ENCODE data around the gene SPRR1B.
"Not testable (repeated sequence)": the region's sequence is repeated elsewhere in the genome, so short reads cannot be mapped to it uniquely, and the experiment has no call there.

Gene SPRR1B, protein sequence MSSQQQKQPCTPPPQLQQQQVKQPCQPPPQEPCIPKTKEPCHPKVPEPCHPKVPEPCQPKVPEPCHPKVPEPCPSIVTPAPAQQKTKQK

DNA sequence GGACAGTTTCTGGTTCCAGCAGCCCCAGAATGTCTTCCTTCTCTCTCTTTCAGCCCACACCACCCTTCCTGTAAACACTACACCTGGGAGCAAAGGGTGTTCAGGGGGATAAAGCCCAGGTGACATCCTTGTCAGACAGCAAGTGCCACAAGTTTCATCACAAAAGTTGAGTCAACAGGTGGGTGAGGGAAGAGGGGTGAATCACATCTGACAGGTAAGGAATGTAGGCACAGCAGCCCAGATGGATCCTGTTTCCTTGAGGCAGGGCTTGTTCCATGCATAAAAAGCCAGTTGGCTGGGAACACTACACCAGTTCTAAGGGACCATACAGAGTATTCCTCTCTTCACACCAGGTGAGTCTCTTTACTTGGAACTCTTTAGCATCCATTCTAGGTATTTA, at the start of gene SPRR1B:
Gene SPRR1B (plus strand): TSS at position 309 of the 400 bp plus-strand sequence. CDS start 1,143 bp downstream, outside the sequence.
- no peak for DNase-seq (ENCODE audit: low read depth)

DNA sequence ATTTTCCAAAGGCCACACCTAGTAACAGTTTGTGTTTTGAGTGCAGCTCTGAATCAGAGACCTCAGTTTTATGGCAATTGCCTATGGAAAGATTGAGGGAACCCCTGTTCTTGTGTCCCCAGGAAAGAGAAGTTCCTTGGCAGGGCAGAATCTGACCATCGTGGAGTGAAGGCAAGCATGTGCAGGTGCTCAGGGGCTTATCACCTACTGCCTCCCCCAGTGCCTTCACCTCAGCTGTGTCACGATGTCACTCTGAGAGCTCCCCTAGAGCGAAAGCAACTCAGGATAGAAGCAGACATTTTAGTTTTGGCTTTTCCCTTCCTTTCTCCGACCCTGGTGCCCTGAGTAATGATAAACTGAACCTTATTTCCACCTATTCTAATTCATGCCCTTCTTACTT, 48.9 kb upstream of the SPRR1B start:
- no peak for DNase-seq (ENCODE audit: low read depth)

DNA sequence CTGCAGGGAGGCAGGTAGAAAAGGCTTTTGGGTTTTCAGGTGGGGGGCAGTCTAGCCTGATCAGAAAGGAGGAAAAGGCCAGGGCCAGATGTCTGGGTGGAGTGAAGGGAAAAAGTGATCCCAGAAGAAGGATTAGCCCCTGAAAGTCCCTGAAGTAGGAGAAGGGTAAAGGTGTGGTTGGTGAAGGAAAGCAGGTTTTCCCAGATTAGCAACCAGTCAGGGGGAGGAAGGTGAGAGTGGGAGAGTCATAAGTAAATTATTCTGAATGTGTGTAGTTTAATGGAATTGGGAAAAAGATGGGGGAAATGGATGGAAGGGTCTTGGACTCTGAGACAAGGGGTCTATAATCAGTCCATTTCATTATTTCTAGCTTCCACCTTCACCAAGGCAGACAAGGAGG, 47.8 kb upstream of the SPRR1B start:
- DNase-seq (ENCODE audit: low read depth), result no peak

DNA sequence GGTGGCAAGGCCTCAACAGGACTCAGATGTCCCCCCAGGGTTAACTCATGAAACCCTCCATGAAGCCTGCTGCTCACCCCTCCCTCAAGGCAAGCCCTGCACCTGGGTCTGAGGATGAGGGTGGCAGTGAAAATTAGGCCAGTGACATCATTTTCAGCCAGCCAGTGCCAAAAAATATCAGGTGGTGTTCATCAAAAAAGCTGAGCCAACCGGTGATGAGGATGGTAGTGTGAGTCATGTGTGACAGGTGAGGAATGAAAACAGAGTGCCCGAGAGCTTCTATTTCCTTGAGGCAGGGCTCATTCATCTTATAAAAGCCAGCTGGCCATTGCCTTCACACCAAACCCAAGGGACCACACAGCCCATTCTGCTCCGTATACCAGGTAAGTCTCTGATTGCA, 47.3 kb upstream of the SPRR1B start, which contains the start of gene SPRR1A:
Gene SPRR1A (plus strand): TSS at position 339 of the 400 bp plus-strand sequence. CDS start 1,150 bp downstream, outside the sequence.
- no peak for DNase-seq (ENCODE audit: low read depth)

DNA sequence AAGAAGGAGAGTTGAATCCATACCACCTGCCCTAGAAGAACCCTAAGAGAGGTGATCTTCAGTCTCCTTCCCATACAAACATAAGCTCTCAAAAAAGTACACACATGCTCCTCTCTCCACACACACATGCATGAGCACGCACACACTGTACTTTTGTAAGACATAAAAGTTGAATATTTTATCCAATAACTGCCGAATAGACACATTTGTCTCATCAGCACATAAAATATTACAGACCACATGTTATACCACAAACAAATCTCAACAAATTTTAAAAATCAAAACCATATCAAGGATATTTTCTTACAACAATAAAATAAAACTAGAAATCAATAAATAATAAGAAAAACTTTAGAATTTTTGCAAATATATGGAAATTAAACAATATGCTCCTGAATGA, 44.4 kb upstream of the SPRR1B start:
- DNase-seq (ENCODE audit: low read depth), result no peak

DNA sequence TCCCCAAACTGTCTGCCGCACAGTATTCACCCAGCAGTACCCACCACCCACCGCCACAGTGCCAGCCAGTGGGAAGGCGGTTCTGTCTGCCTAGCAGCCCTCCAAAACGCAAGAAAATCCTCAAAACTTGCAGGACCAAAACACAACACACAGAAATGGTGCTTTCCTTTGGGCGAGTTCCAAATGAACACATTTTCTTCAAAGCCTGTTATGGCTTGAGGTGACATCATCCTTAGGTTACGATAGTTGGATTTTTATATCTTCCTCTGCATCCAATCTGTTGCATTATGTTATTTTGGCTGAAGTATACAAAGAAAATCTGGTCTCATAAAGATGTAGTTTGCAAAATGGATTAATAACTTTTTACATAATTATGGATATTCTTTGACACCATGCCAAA, 37.8 kb upstream of the SPRR1B start:
- no peak for DNase-seq (ENCODE audit: low read depth)

DNA sequence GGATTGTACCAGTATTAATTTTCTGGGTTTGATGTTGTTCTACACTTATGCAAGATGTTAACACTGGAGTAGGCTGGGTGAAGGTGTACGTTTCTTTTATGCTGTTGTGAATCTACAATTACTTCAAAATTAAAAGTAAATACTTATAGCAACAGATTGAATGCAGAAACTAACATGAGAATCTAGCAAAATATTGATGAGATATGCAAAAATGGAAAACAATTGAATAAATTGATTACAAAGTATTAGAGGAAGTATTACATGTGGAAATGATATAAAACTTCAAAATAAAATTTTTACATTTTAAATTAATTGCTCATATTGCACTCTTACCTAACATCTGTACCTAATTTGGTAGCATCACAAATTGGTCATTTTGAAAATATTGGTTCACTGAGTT, 35.2 kb upstream of the SPRR1B start:
- no peak for DNase-seq (ENCODE audit: low read depth)

DNA sequence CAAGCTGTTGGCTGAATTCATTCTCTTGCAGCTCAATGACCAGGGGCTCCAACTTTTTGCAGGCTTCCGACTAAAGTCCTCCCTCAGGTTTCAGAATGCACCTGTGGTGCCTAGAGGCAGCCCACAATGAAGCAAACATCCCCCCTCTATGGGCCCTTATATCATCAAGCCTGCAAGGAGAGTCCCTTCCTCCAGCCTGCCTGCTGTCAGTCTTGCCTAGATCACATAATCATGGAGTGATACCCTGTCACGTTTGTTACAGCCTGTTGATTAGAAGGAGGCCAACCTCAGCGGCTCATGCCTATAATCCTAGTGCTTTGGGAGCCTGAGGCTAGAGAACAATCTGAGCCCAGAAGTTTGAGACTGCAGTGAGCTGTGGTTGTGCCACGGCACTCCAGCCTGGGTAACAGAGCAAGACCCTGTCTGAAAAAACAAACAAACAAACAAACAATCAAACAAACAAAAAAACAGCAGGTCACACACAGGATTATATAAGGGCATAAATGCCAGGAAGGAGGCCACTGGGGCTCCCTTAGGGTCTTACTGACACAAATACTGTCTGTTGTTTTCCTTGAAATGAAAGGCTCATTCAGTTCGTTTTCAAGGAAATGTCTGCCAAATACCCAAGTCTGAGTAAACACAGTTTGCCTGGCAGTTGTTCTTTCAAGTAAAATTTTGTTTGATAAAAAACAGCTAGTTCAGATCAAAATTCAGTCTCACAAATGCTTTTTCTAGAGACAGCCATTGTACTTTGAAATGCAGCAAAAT, 34.2 kb upstream of the SPRR1B start:
- DNase-seq (ENCODE audit: low read depth), result no peak

DNA sequence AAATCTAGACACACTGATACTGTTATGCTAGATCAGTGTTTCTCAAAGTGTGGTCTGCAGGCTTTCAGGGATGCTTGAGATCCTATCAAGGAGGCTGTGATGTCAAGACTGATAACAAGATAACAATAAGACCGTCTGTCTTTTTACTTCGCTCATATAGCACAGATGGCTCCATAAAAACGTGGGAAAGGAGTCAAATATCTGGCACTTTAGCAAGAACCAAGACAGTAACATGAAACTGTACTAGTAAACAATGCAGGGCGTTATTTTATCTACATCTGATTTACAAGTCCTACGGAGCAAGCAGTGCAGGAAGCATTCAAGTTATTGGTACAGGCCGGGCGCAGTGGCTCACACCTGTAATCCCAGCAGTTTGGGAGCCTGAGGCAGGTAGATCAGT, 33.1 kb upstream of the SPRR1B start:
- no peak for DNase-seq (ENCODE audit: low read depth)

DNA sequence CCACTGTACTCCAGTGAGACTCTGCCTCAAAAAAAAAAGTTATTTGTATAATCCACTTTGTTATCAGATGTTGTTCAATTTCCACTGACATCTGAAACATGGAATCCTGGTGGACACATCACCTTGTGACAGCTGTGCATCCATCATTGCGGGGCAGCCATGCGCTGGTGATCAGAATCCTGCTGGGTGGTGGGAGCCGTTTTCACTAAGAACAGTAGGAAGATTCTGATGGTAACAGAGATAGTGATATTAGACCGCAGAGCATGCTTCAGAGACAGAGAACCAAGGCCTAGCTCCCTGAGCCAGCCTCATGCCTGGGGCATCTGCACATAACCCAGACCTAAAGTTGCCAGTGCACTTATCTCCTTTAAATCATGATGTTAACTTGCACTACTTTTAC, 32.5 kb upstream of the SPRR1B start:
- no peak for DNase-seq (ENCODE audit: low read depth)

DNA sequence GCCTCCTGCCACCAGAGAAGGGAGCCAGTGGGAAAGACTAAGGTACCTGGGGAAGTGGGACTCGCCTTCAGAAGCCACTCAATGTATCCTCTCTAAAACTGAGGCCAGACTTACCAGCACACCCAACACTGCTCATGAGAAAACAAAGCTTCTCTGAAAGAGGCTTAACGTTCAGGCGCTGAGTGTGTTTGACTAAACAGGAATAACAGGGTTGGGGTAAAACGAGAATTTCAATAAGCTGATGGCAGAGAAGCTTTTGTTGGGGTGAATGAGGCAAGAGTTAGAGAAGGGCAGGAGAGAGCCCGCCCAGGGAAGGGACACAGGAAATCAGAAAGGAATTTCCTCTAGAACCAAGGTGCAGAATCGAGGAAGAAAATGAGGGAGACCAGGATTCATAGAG, 31.2 kb upstream of the SPRR1B start:
- no peak for DNase-seq (ENCODE audit: low read depth)

DNA sequence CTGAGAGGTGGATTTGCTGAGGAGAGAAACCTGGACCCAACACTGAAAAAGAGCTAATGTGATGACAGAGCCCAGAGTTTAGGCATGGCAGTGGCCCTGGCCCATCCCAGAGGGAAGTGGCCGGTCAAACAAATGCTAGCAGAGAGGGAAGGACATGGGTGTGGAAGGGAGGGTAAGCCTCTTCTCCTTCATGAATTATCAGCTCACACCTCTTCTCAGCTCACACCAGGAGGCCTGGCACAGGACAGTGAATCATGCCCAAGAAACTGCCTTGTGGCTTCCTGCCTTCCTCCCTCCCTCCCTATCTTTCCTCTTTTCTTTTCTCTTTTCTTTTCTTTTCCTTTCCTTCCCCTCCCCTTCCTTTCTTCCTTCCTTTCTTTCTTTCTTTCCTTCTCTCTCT, 30.7 kb upstream of the SPRR1B start:
- no peak for DNase-seq (ENCODE audit: low read depth)

DNA sequence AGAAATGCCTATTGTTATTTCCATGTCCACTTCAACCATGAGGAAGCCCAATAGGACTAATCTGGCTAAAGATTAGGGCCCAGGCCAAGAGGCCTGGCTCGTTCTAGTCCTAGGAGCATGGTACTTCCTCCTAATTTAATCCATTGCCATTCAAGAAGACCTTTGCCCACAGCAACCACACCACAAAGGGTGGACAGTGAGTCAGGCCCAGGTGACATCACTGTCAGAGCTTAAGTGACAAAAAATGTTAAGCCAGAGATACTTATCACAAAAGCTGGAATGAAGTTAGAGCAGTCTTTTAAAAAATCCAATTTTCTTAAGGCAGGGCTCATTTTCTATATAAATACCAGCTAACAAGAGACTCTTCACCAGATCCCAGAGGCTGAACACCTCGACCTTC, 29.6 kb upstream of the SPRR1B start, which contains the start of gene SPRR3:
Gene SPRR3 (plus strand): TSS at position 368 of the 400 bp plus-strand sequence. CDS start 1,272 bp downstream, outside the sequence.
- no peak for DNase-seq (ENCODE audit: low read depth)

DNA sequence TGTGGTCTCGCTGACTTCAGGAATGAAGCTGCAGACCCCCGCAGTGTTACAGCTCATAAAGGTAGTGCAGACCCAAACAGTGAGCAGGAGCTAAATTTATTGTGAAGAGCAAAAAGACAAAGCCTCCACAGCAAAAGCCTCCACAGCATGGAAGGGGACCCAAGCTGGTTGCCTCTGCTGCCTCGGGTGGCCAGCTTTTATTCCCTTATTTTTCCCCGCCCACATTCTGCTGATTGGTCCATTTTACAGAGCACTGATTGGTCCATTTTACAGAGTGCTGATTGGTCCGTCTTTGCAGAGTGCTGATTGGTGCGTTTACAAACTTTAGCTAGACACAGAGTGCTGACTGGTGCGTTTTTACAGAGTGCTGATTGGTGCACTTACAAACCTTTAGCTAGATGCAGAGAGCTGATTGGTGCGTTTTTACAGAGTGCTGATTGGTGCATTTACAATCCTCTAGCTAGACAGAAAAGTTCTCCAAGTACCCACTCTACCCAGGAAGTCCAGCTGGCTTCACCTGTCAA, 19.7 kb upstream of the SPRR1B start:
- not testable (repeated sequence) for DNase-seq (ENCODE audit: low read depth)

DNA sequence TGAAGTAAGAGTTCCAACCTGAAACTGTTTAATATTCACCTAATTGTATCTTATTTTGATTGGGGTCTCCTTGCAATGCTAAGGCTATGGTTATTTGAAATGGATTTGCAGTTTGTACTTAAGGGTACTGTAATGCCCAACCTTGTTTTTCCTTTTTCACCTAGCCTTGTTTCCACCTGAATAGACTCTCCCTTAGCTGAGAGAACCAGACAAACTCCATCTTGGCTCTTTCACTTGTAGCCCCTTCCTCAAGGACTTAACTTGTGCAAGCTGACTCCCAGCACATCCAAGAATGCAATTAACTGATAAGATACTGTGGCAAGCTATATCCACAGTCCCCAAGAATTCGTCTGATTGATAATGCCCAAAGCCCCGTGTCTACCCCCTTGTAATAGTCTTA, 9.2 kb upstream of the SPRR1B start:
- not testable (repeated sequence) for DNase-seq (ENCODE audit: low read depth)

DNA sequence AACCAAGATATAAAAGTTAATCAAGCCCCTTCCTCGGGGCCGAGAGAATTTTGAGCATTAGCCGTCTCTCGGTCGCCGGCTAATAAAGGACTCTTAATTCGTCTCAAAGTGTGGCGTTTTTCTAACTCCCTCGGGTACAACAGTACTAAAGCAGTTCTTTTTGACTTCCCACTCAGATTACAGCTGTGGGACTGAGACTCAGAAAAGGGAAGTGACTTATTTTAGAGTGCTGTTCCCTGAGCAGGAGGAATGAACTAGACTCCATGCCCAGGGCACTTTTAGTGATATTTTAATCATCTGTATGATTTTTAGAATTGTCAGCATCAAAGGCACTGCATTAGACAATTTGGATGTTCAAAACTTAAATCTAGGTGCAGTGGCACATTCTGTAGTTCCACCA, 8.7 kb upstream of the SPRR1B start:
- not testable (repeated sequence) for DNase-seq (ENCODE audit: low read depth)

DNA sequence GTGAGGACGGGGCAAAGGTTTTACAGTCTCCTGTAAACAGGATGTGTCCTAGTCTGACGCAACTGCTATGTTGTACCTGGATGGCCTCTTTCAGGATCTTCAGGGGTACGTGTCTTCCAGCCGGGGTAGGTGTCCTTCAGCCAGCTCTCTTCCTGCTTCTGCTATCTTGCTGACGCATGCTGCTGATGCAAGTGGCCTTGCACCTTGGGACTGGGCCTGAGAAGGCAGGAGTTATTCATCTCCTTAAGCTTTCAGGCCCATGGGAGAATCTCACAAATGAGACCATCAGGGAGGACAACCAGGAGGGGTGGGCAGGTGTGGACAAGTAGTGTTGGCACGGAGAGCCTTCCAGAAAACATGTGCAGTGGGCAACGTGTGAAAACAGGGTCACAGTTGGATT, 7.9 kb upstream of the SPRR1B start:
- no peak for DNase-seq (ENCODE audit: low read depth)

DNA sequence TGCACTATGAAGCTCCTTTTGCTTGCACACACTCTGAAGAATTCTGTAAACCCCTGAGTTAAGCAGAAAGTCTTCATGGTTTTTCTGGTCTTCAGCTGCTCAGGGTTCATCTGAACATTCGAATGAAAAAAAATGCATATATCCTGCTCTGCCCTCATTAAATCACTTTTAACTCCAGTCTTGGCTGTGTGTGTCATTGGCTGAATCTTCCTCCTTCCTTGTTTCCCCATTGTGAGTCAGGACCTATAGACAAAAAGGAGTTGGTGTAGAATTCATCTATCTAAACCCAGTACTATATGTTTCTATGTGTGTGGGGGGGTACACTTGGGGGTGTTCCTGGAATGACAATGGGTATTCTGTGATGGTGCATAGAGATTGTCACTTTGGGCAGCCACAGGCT, 6.6 kb upstream of the SPRR1B start:
- no peak for DNase-seq (ENCODE audit: low read depth)

DNA sequence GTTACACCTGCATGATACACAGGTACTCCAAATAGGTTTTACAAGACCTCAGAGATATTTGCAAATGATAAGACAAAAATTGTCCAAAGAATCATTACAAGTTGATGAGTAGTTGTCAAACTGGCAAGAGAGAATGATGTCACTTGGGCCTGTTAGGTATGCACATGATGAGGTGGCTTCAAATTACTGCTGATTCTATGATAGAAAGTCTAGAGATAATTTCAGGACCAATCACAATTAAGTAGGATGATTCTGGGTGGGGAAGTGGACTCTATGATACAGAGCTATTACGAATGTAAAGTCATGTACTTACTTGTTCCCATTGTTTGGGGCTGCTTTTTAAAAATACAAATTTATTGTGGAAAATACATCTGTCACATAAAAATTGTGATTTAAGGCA, 5.2 kb upstream of the SPRR1B start:
- DNase-seq (ENCODE audit: low read depth), result no peak

DNA sequence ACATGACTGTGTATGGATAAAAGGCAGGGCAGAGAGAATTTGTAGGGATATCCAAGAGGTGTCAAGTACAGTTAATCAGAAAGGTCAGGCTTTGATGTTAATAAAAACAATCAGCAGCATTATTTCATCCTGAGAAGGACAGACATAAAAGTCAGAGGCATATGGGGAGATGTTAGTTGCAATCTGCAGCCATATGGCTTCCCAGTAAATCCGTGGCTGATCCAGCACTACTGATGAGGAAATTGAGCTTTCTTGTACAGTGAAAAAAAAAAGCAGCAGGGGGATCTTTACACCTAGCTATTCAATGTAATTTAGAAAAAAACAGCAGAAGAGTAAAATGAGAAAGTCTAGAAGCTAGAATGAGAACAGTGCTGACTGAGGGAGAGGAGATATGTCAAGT, 2.2 kb upstream of the SPRR1B start:
- DNase-seq (ENCODE audit: low read depth), result no peak

DNA sequence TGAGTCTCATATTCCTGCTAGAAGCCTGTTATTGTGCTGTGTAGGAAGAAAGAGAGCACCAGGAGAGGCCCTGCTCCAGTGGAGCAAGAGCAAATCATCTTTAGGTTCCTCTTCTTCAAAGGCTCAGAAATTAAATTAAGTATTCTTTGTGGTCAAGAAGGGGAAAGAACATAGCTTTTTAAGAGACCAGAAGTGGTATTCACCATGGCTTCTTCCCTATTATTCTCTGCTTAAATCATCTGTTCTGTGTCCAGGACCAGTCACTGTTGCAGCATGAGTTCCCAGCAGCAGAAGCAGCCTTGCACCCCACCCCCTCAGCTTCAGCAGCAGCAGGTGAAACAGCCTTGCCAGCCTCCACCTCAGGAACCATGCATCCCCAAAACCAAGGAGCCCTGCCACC, 1.1 kb downstream of the SPRR1B start:
- no peak for DNase-seq (ENCODE audit: low read depth)

DNA sequence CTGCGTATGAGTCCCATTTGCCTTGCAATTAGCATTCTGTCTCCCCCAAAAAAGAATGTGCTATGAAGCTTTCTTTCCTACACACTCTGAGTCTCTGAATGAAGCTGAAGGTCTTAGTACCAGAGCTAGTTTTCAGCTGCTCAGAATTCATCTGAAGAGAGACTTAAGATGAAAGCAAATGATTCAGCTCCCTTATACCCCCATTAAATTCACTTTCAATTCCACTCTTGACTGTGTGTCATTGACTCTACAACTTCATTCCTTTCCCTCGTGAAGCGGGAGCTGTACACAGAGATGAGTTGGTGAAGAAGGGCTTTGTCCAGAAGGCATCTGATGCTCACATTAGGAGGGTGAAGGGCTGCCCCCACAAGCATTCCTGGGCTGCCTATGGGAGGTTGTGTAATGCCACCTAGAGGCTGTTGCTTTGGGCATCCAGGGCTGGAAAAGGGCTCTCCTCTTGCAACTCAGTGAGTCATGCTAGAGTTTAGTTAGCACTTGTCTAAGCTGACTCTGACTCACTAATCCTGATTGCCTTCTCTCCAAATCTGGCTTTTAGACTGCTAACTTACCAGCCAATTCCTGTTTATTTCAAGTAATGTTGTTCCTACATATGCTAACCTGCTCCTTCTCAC, 1.8 kb downstream of the SPRR1B start:
- DNase-seq (ENCODE audit: low read depth), result no peak

DNA sequence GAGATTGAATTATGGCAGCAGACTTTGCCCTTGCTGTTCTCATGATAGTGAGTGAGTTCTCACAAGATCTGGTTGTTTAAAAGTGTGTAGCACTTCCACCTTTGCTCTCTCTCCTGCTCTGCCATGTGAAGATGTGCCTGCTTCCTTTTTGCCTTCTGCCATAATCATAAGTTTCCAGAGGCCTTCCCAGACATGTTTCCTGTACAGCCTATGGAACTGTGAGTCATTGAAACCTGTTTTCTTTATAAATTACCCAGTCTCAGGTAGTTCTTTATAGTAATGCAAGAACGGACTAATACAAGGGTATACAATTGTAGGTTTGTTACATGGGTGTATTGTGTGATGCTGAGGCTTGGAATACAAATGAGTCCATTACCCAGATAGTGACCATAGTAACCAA, 4.2 kb downstream of the SPRR1B start:
- DNase-seq (ENCODE audit: low read depth), result no peak
